ENCODE results near the gene RRP1B. TPM values are rescaled to one million over a fixed set of nuclear protein-coding genes. Genes with fewer than 3 reads are reported as not detected.

Gene RRP1B
- total and polyA plus RNA-seq, 9 of the 15 experiments (the other 6 are each of a cell fraction or from before 2014, with no cell fraction given): 6.8 to 66.6 (median 41.9) TPM

GRCh38 chr21:43665879-43666278 lies 6.5 kb downstream of the RRP1B start:
- peaks cover 86% of the 10 kb centered on the region for H3K36me3 ChIP-seq (ENCODE audit: control insufficient read depth, insufficient read depth, low read length)
- intact Hi-C loops (cut with micrococcal nuclease): no loop called here
- 77% methylated on average over 4 of the region's 4 CpGs for WGBS (ENCODE audit: insufficient coverage, low coverage, missing lambda C conversion rate)
- FAIRE-seq: no peak
- H3K4me3 ChIP-seq: no peak overlapping the region
- no peaks in the 10 kb centered on the region for H3K27me3 ChIP-seq (ENCODE audit: control insufficient read depth in 2 of 2, insufficient read depth in 2 of 2, low read length in 2 of 2)
- H3K9me3 ChIP-seq (replicated peaks; ENCODE audit: control insufficient read depth, insufficient read depth, low read depth, low read length): no peaks in the 10 kb centered on the region
- peaks cover 75% of the 10 kb centered on the region for H3K79me2 ChIP-seq (ENCODE audit: control insufficient read depth, insufficient read depth, low read length)
- H3K9ac ChIP-seq (ENCODE audit: insufficient read depth in 1 of 2, low read depth in 2 of 2, low read length in 2 of 2): no peak overlapping the region
- in situ Hi-C loops (cut with MboI): no loop called here
- no TSS peak for BruUV-seq (replicated peaks)
- H2AFZ ChIP-seq (ENCODE audit: low read depth, low read length): no peak overlapping the region
- peak; percentile 46; the same call in 2 of the 3 replicates for ATAC-seq
- H4K20me1 ChIP-seq (replicated peaks; ENCODE audit: control insufficient read depth, insufficient read depth, low read length): peaks cover 4% of the 10 kb centered on the region; the same call in 1 of the 2 replicates
- ChIA-PET POLR2A (no interaction called here), CTCF (ENCODE audit: low intra/inter-chr PET ratio) (no interaction called here)
- H3K4me1 ChIP-seq (replicated peaks in 1 of 2; ENCODE audit: control insufficient read depth in 2 of 2, insufficient read depth in 2 of 2, low read length in 2 of 2): peaks cover 0 to 3% of the 10 kb centered on the region in 2 experiments; a peak in 1 of 5 replicates
- no peak for DNase-seq (ENCODE audit: extremely low read depth in 1 of 4, low spot score in 3 of 4)
- TF ChIP-seq PCBP1 (IDR thresholded peaks at IDR 0.05; ENCODE audit: low read depth, low read length, poor library complexity, severe bottlenecking) (no peak), ZNF316 (IDR thresholded peaks at IDR 0.05) (peak; percentile 56), ZNF134 (CRISPR knock-in tag; conservative IDR thresholded peaks at IDR 0.05) (no peak), ZNF586 (CRISPR knock-in tag; conservative IDR thresholded peaks at IDR 0.05) (no peak), MAFF (IDR thresholded peaks at IDR 0.05; ENCODE audit: low read length) (0 out of 2 replicates have a peak, but pooled peaks have one; percentile 18), C11orf30 (IDR thresholded peaks at IDR 0.05; ENCODE audit: low read depth) (peak; percentile 54), MAFG (tag; conservative IDR thresholded peaks at IDR 0.05) (0 out of 2 replicates have a peak, but pooled peaks have one; percentile 7), CHD7 (IDR thresholded peaks at IDR 0.05; ENCODE audit: low read depth, low read length) (no peak)
- no peak overlapping the region for H3K27ac ChIP-seq (ENCODE audit: extremely low read depth, low read depth, low read length)
- H3K9me1 ChIP-seq (ENCODE audit: control insufficient read depth, insufficient read depth, low read length): no peaks in the 10 kb centered on the region
- no peak overlapping the region for H3K4me2 ChIP-seq (ENCODE audit: insufficient read depth, low read length)

Measured in K562 (cell line).